Spinal cord (tissue), 10 donors: ENCODE results near the gene MAML3. TPM values are rescaled to one million over a fixed set of nuclear protein-coding genes. Genes with fewer than 3 reads are reported as not detected.
A peak's percentile ranks its signal among the peaks of the same experiment; 100 is the strongest.

Experiments used
- DNase-seq, 6 donors: peaks; one replicate each; pipeline versions ENCODE4 v3.0.0 to v3.0.0-alpha.2; 2013 to 2015; ENCODE audit warnings: low spot score in 6 of 6, low read depth in 4 of 6
- H3K27ac ChIP-seq: one replicate; pipeline ENCODE4 v1.5.1; 2013; ENCODE audit warnings: low read depth, low read length, control low read depth
- H3K27me3 ChIP-seq: one replicate; pipeline ENCODE4 v1.6.1; 2013; ENCODE audit warnings: low read length; ENCODE audit not compliant: control insufficient read depth, insufficient read depth
- H3K36me3 ChIP-seq: one replicate; pipeline ENCODE4 v1.6.1; 2013; ENCODE audit warnings: low read length; ENCODE audit not compliant: control insufficient read depth, insufficient read depth
- H3K4me1 ChIP-seq: one replicate; pipeline ENCODE4 v1.6.1; 2013; ENCODE audit warnings: low read length; ENCODE audit not compliant: control insufficient read depth, insufficient read depth
- H3K4me3 ChIP-seq: one replicate; pipeline ENCODE4 v1.5.1; 2013; ENCODE audit warnings: low read depth, low read length, control low read depth
- H3K9me3 ChIP-seq: one replicate; pipeline ENCODE4 v1.6.1; 2013; ENCODE audit warnings: low read length; ENCODE audit not compliant: control insufficient read depth, insufficient read depth
- WGBS: methylation state at CpG from one replicate; pipeline ENCODE4 v1.1.5; 2013; ENCODE audit warnings: missing lambda C conversion rate; ENCODE audit not compliant: insufficient coverage; 5-methylcytosine and 5-hydroxymethylcytosine counted together
- polyA plus RNA-seq, 2 donors: library from polyadenylated mRNA; unstranded; fragments of 120-200 nt; gene quantifications; one replicate each; pipeline ENCODE4 v1.2.1, GENCODE V29; 2013; ENCODE audit not compliant: insufficient read length in 2 of 2
- total RNA-seq, 2 donors: library from RNA; depleted of rRNA in 1 of 2; stranded (reverse); fragments of 120-200 nt in 1 of 2; fragments of >200 nt in 1 of 2; gene quantifications; one replicate each; pipeline versions ENCODE4 v1.2.3 to v1.2.4, GENCODE V29; 2013 to 2014
- donor health status: healthy.

MAML3 gene
- total and polyA plus RNA-seq, 4 donors: 6.0 to 11.0 (median 8.2) TPM

- peak; percentile 57 to 95 (median 68) for DNase-seq
- H3K9me3 ChIP-seq: no peaks in the 10 kb centered on the region
- 5% methylated on average over 11 of the region's 13 CpGs for WGBS
Measured at GRCh38 chr4:140150636-140150885, 3.4 kb downstream of the MAML3 start.

DNA sequence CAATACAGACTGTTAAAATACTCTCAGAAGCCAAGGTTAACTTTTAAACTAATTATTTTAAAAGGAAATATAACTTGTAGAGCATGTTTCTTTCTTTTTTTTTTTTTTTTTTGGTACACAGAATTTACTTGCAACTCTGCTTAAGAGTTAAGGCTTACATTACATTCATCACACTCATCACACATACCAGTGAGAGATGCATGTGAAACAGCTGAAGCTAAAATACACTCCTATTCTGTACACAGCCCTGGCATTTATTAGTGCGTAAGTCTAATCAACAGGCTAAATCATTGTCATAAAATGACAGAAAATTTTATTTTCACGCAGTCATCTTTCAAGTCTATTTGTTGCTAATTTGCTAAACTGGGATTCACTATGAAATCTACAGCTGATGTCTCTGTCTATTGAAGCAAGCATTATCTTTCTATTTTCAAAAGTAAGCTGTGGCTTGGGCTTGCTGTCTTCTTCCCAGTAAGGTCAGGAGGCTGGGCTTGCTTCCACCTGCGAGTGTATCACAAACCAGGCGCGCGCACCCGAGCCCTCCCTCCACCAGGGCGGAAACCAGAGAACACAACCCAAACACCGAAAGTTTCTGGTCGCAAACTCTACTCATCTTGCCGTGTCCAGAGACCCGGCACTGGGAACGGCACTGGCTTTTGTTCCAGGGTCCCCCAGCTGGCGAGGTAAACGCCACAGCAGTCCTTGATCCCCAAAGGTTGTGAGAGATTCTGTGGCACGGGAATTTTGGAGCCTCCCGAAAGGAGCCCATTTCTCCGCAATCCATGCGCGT lies 3.9 kb downstream of the MAML3 start:
- Histone ChIP-seq H3K9me3 (no peaks in the 10 kb centered on the region), H3K36me3 (no peaks in the 10 kb centered on the region), H3K27ac (peak overlapping the region; percentile 97), H3K4me1 (peaks cover 30% of the 10 kb centered on the region), H3K27me3 (peaks cover 11% of the 10 kb centered on the region), H3K4me3 (peak overlapping the region; percentile 92)
- peak in 4 of 6 donors; percentile 28 to 87 (median 58) for DNase-seq
- WGBS: 0% methylated on average over 18 of the region's 20 CpGs

More at GRCh38 chr4:140150636-140150885, 3.4 kb downstream of the MAML3 start:
- H3K27me3 ChIP-seq: peaks cover 11% of the 10 kb centered on the region
- H3K36me3 ChIP-seq: no peaks in the 10 kb centered on the region
- H3K4me3 ChIP-seq: peak overlapping the region; percentile 92
- peak overlapping the region; percentile 97 for H3K27ac ChIP-seq
- peaks cover 30% of the 10 kb centered on the region for H3K4me1 ChIP-seq

DNA sequence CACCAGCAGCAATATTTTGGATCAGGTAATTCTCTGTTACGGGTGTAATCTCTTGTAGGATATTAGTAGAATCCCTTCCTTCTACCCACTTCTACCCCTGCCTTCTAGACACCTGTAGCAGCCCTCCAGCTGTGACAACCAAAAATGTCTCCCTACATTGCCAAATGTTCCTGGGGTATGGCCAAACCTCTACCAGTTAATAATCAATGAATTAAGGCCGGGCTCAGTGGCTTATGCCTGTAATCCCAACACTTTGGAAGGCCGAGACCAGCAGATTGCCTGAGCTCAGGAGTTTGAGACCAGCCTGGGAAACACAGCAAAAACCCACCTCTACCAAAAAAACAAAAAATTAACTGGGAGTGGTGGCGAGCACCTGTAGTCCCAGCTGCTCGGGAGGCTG lies 9.9 kb downstream of the MAML3 start:
- Histone ChIP-seq H3K27me3 (peaks cover 2% of the 10 kb centered on the region), H3K4me1 (no peaks in the 10 kb centered on the region), H3K36me3 (no peaks in the 10 kb centered on the region), H3K9me3 (no peaks in the 10 kb centered on the region), H3K4me3 (no peak overlapping the region), H3K27ac (no peak overlapping the region)
- DNase-seq: no peak
- WGBS: 100% methylated on average over 1 of the region's 5 CpGs

DNA sequence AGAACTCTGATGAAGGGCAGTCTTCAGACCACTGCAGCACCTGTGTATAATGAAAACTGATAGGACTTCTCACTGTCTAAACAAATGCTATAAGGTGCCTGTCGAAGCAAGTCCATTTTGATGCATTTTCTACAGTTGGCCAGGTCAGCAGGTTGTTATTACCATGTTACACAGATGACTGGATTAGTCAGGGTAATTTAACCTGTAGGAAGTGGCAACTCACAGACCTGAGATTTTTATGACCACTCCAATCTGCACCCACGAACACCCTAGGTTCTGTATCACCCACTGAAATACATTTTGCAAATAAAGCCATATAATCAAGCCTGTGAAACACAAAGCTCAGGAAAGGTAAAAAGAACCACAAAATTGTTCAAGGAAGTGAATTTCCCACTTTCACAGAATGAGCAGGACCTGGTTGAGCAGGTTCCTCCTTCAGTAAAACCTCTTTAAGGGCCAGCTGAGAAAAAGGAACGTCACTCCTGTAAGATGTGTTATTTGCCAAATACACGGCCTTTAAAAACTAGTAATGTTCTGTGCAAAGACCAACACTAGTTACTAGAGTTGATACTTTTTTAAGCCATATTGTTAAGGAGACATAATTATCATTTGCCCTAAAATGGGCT lies 12.7 kb downstream of the MAML3 start:
- DNase-seq: no peak
- peaks cover 2% of the 10 kb centered on the region for H3K27me3 ChIP-seq
- H3K4me1 ChIP-seq: no peaks in the 10 kb centered on the region
- H3K4me3 ChIP-seq: no peak overlapping the region
- no peak overlapping the region for H3K27ac ChIP-seq
- no peaks in the 10 kb centered on the region for H3K36me3 ChIP-seq
- WGBS: 80% methylated on average over 1 of the region's 4 CpGs
- H3K9me3 ChIP-seq: no peaks in the 10 kb centered on the region

GRCh38 chr4:140140566-140140965 lies 13.4 kb downstream of the MAML3 start:
- Histone ChIP-seq H3K4me3 (no peak overlapping the region), H3K9me3 (no peaks in the 10 kb centered on the region), H3K36me3 (no peaks in the 10 kb centered on the region), H3K4me1 (peaks cover 2% of the 10 kb centered on the region), H3K27ac (no peak overlapping the region), H3K27me3 (peaks cover 2% of the 10 kb centered on the region)
- DNase-seq: no peak
- 100% methylated on average over 1 of the region's 3 CpGs for WGBS

- 17% methylated on average over 1 of the region's 6 CpGs for WGBS
- peaks cover 2% of the 10 kb centered on the region for H3K27me3 ChIP-seq
Measured at GRCh38 chr4:140138428-140138827, 15.6 kb downstream of the MAML3 start.

DNA sequence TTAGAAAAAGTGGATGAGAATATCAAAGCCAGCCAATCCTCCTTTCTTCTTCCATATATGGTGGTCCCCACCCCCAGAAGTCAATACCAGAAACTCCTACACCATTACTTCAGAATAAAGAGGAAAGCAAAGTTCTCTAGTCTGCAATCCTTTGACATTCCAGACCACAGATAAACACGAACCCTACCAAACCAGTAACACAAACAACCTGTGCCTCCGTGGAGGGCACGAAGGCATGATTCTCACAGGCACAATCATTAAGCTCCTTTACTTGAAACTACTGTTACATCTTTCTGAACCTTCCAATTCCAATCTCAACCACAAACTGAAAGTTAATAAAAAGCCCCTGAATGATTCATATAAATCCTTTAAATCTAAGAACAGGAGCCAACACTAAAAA lies 16.3 kb downstream of the MAML3 start:
- WGBS: 46% methylated on average over 3 of the region's 3 CpGs
- H3K27ac ChIP-seq: no peak overlapping the region

More at GRCh38 chr4:140138428-140138827, 15.6 kb downstream of the MAML3 start:
- Histone ChIP-seq H3K4me3 (no peak overlapping the region), H3K4me1 (peaks cover 8% of the 10 kb centered on the region), H3K9me3 (no peaks in the 10 kb centered on the region), H3K36me3 (no peaks in the 10 kb centered on the region), H3K27ac (no peak overlapping the region)
- DNase-seq: no peak

GRCh38 chr4:140136509-140136908 lies 17.5 kb downstream of the MAML3 start:
- Histone ChIP-seq H3K27ac (no peak overlapping the region), H3K36me3 (no peaks in the 10 kb centered on the region), H3K4me3 (no peak overlapping the region), H3K27me3 (peaks cover 2% of the 10 kb centered on the region), H3K4me1 (peaks cover 8% of the 10 kb centered on the region), H3K9me3 (no peaks in the 10 kb centered on the region)
- no peak for DNase-seq
- no CpG with 5 or more reads among the region's 4 CpGs for WGBS

More for the DNA sequence above, 16.3 kb downstream of the MAML3 start:
- Histone ChIP-seq H3K4me3 (no peak overlapping the region), H3K36me3 (no peaks in the 10 kb centered on the region), H3K9me3 (no peaks in the 10 kb centered on the region), H3K4me1 (peaks cover 8% of the 10 kb centered on the region), H3K27me3 (peaks cover 2% of the 10 kb centered on the region)
- DNase-seq: no peak

- H3K9me3 ChIP-seq: no peaks in the 10 kb centered on the region
- 11% methylated on average over 4 of the region's 8 CpGs for WGBS
- no peaks in the 10 kb centered on the region for H3K36me3 ChIP-seq
- no peak overlapping the region for H3K27ac ChIP-seq
- peaks cover 8% of the 10 kb centered on the region for H3K4me1 ChIP-seq
- H3K27me3 ChIP-seq: peaks cover under 1% of the 10 kb centered on the region
- H3K4me3 ChIP-seq: no peak overlapping the region
- peak in 5 of 6 donors; percentile 33 to 85 (median 39) for DNase-seq
Measured at GRCh38 chr4:140135529-140136088, 18.4 kb downstream of the MAML3 start.
